ENCODE measurements around the gene CAPZA2.

CAPZA2 gene

GRCh38 chr7:116872026-116872425 lies 9.6 kb downstream of the CAPZA2 start:
- Histone ChIP-seq H3K4me1 (ENCODE audit: insufficient read depth, low read length, severe bottlenecking) (peaks cover 1% of the 10 kb centered on the region), H3K4me3 (ENCODE audit: low read depth, low read length, poor library complexity, severe bottlenecking) (no peak overlapping the region), H4K20me1 (ENCODE audit: insufficient read depth, low read length) (no peaks in the 10 kb centered on the region), H3K9ac (ENCODE audit: low read length) (no peak overlapping the region), H3K27me3 (ENCODE audit: insufficient read depth, low read length) (no peaks in the 10 kb centered on the region), H3K27ac (ENCODE audit: low read depth, low read length, poor library complexity, severe bottlenecking) (no peak overlapping the region), H2AFZ (ENCODE audit: low read length) (no peak overlapping the region), H3K79me2 (ENCODE audit: insufficient read depth, low read length) (peaks cover 99% of the 10 kb centered on the region), H3F3A (ENCODE audit: insufficient read depth, low read length) (no peaks in the 10 kb centered on the region), H3K9me2 (ENCODE audit: low read depth, low read length) (no peaks in the 10 kb centered on the region), H3K4me2 (ENCODE audit: low read length) (no peak overlapping the region), H3K9me3 (ENCODE audit: low read length) (0 out of 2 replicates have a peak, but pooled peaks cover 2% of the 10 kb centered on the region), H3K36me3 (ENCODE audit: insufficient read depth, low read length) (peaks cover 51% of the 10 kb centered on the region)
- no peak for TF ChIP-seq EZH2 (IDR thresholded peaks at IDR 0.05; ENCODE audit: borderline replicate concordance, low read length)
- TF ChIP-seq CTCF (IDR thresholded peaks at IDR 0.05; ENCODE audit: low read length) = no peak

DNA sequence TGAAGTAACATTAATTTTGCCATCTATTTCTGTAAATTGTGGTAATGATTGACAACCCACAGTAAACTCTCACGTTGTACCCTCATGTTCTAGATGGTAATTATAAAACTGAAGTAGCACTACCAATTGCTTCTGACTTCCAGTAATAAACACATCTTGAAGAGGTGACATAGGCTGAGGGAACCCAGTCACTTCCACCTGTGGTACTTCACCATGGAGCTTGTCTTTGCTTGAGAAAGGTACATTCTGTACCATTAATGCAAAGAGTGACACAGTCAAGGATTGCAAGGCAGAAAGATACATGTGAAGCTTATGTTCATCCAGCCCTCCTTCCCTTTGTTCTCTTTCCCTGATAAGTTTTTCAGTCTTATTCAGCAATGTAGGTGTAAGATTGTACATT lies 11.2 kb downstream of the CAPZA2 start:
- Histone ChIP-seq H2AFZ (ENCODE audit: low read length) (no peak overlapping the region), H3F3A (ENCODE audit: insufficient read depth, low read length) (no peaks in the 10 kb centered on the region), H3K27me3 (ENCODE audit: insufficient read depth, low read length) (no peaks in the 10 kb centered on the region), H3K9me3 (ENCODE audit: low read length) (0 out of 2 replicates have a peak, but pooled peaks cover 2% of the 10 kb centered on the region), H3K36me3 (ENCODE audit: insufficient read depth, low read length) (peaks cover 49% of the 10 kb centered on the region), H3K4me2 (ENCODE audit: low read length) (no peak overlapping the region), H3K27ac (ENCODE audit: low read depth, low read length, poor library complexity, severe bottlenecking) (no peak overlapping the region), H4K20me1 (ENCODE audit: insufficient read depth, low read length) (no peaks in the 10 kb centered on the region), H3K4me1 (ENCODE audit: insufficient read depth, low read length, severe bottlenecking) (no peaks in the 10 kb centered on the region), H3K9ac (ENCODE audit: low read length) (no peak overlapping the region), H3K79me2 (ENCODE audit: insufficient read depth, low read length) (peaks cover 99% of the 10 kb centered on the region), H3K9me2 (ENCODE audit: low read depth, low read length) (no peaks in the 10 kb centered on the region), H3K4me3 (ENCODE audit: low read depth, low read length, poor library complexity, severe bottlenecking) (no peak overlapping the region)
- TF ChIP-seq CTCF (IDR thresholded peaks at IDR 0.05; ENCODE audit: low read length) (no peak), EZH2 (IDR thresholded peaks at IDR 0.05; ENCODE audit: borderline replicate concordance, low read length) (no peak)

GRCh38 chr7:116876664-116877442 lies 14.5 kb downstream of the CAPZA2 start:
- no peak overlapping the region for H3K27ac ChIP-seq (ENCODE audit: low read depth, low read length, poor library complexity, severe bottlenecking)
- H3K9me3 ChIP-seq (ENCODE audit: low read length) = no peaks in the 10 kb centered on the region; the same call in 1 of the 2 replicates
- H3K4me1 ChIP-seq (ENCODE audit: insufficient read depth, low read length, severe bottlenecking) = no peaks in the 10 kb centered on the region
- H3K4me2 ChIP-seq (ENCODE audit: low read length) = no peak overlapping the region
- H2AFZ ChIP-seq (ENCODE audit: low read length) = no peak overlapping the region
- H3F3A ChIP-seq (ENCODE audit: insufficient read depth, low read length) = no peaks in the 10 kb centered on the region
- H3K27me3 ChIP-seq (ENCODE audit: insufficient read depth, low read length) = no peaks in the 10 kb centered on the region
- H3K79me2 ChIP-seq (ENCODE audit: insufficient read depth, low read length) = peaks cover 91% of the 10 kb centered on the region
- TF ChIP-seq EZH2 (IDR thresholded peaks at IDR 0.05; ENCODE audit: borderline replicate concordance, low read length) (no peak), CTCF (IDR thresholded peaks at IDR 0.05; ENCODE audit: low read length) (no peak)
- no peak overlapping the region for H3K4me3 ChIP-seq (ENCODE audit: low read depth, low read length, poor library complexity, severe bottlenecking)
- H4K20me1 ChIP-seq (ENCODE audit: insufficient read depth, low read length) = no peaks in the 10 kb centered on the region
- H3K9ac ChIP-seq (ENCODE audit: low read length) = no peak overlapping the region
- H3K36me3 ChIP-seq (ENCODE audit: insufficient read depth, low read length) = peaks cover 49% of the 10 kb centered on the region
- no peaks in the 10 kb centered on the region for H3K9me2 ChIP-seq (ENCODE audit: low read depth, low read length)
